Amygdala (tissue), 56 donors: ENCODE data around the gene COMMD3.

Experiments
- DNase-seq, 56 donors: peaks; one replicate each; lab custom pipeline; 2025; lab: John Stamatoyannopoulos, UW

The COMMD3 gene

DNA sequence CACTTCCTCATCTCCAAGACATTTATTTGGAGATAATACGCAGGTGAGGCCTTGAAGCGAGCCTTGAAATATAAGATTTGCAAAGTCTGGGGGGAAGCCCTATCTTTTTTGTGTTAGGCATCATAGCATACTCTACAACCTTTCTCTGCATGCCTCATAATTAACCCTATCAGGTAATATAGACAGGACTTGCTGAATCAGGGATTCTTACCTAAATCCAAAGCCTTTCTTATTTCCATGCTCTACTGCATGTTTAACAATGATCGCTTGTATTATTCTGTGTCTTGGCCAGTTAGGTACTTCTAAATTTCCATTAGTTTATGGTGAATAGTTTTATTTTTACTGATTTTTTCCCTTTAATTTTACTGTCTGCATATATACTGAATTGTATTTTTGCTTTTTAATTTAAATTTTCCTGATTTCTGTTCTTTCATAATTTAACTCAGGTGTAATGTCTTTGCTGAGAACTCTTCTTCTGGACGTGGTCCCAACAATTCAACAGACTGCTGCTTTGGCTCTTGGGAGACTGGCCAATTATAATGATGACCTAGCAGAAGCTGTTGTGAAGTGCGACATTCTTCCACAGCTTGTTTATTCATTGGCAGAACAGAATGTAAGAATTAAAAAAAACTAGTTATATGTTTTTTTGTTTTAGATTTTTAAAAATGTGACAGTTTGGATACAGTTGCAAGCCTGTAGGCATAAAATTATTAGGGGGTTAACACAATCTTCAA is 48.4 kb downstream of the COMMD3 start:
- no peak for DNase-seq

GRCh38 chr10:22365233-22365632 is 49.0 kb downstream of the COMMD3 start:
- DNase-seq = no peak

GRCh38 chr10:22365644-22366434 is 49.7 kb downstream of the COMMD3 start:
- DNase-seq = no peak

- no peak for DNase-seq
These were observed 50.2 kb downstream of the COMMD3 start for GRCh38 chr10:22366435-22366703.

- DNase-seq = no peak
These were observed 50.6 kb downstream of the COMMD3 start for GRCh38 chr10:22366771-22367170.

- DNase-seq = no peak
These were observed 51.3 kb downstream of the COMMD3 start for GRCh38 chr10:22367471-22367870.

- no peak for DNase-seq
These were observed 52.2 kb downstream of the COMMD3 start for GRCh38 chr10:22368402-22368801.

GRCh38 chr10:22368981-22369380 is 52.8 kb downstream of the COMMD3 start:
- no peak for DNase-seq

DNA sequence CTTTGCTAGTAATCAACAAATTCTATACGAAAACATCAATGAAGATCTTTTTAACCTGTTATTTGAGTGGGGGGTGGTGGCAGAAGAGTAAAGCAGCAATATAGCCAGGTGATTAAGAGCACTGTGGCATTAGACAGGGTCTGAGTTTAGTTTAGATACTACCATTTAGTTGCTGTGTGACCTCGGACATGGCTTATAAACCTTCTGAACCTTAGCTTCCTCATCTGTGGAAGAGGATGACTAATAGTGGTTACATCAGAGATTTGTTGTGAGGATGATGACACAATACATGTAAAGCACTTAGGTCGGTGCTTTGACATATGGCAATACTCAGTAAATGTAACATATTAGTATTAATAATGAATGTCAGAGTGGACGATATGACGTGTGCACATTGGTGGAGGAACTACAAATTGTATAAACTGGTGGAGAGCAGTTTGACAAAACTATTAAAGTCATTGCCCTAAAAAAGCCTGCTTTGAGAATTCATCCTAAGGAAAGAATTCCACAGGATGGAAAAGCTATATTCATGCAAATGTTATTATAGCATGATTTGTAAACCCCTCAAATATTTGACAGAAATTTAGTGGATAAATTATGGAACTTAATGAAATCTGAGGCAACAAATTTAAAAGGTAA is 53.4 kb downstream of the COMMD3 start:
- no peak for DNase-seq
